Sigmoid colon (tissue), 4 donors: ENCODE data around the gene CCDC170.

Experiments used
- CTCF ChIP-seq, 4 experiments: fragments of 450-650 bp in 3 of 4; fragments of 200-600 bp in 1 of 4; IDR thresholded peaks; one replicate each; pipeline ENCODE4 v1.5.1; 2016 to 2019; ENCODE audit warnings: antibody characterized with exemption in 4 of 4, mild to moderate bottlenecking in 3 of 4, moderate library complexity in 2 of 4
- POLR2AphosphoS5 ChIP-seq, 4 donors: sonication (generic); formaldehyde crosslinking; IDR thresholded peaks; one replicate each; pipeline ENCODE4 v1.6.1; 2017; ENCODE audit warnings: antibody characterized with exemption in 4 of 4

- TF ChIP-seq POLR2AphosphoS5 (IDR thresholded peaks at IDR 0.05) (no peak), CTCF (IDR thresholded peaks at IDR 0.05) (no peak)
Observed at GRCh38 chr6:151494936-151495320, 1.1 kb downstream of the CCDC170 start.
